Epithelial cell of proximal tubule (primary cell): Measurements from ENCODE around the gene ZNF439. TPM values are rescaled to one million over a fixed set of nuclear protein-coding genes. Genes with fewer than 3 reads are reported as not detected.
A peak's percentile ranks its signal among the peaks of the same experiment; 100 is the strongest.

Source experiments
- DNase-seq: peaks from one replicate; pipeline ENCODE4 v3.0.0-alpha.2; 2011; ENCODE audit warnings: low read depth
- H3K4me3 ChIP-seq: 2 replicates; pipeline ENCODE4 v1.5.1; 2011; ENCODE audit warnings: low read depth, mild to moderate bottlenecking, low read length
- CTCF ChIP-seq: conservative IDR thresholded peaks from 2 replicates; pipeline ENCODE4 v1.5.1; 2012; ENCODE audit warnings: low read depth, mild to moderate bottlenecking, low read length
- total RNA-seq: library from RNA; depleted of rRNA; stranded (reverse); fragments of >200 nt; gene quantifications from 2 replicates; pipeline ENCODE4 v1.2.3, GENCODE V29; 2015

The ZNF439 gene
- 2.4 and 3.1 TPM in 2 replicates for total RNA-seq

GRCh38 chr19:11848594-11849469, at the start of gene ZNF439:
Gene ZNF439 (plus strand): TSS chr19:11848726. CDS start chr19:11848868, 142 bp downstream.
- TF ChIP-seq CTCF = no peak
- H3K4me3 ChIP-seq = peak within 1 kb of the TSS; percentile 66
- peak; percentile 9 for DNase-seq

- no peak overlapping the region for H3K4me3 ChIP-seq
- no peak for DNase-seq
- TF ChIP-seq CTCF = no peak
Observed at GRCh38 chr19:11806354-11807098, 42.0 kb upstream of the ZNF439 start.

GRCh38 chr19:11807099-11807380, 41.5 kb upstream of the ZNF439 start:
- no peak for TF ChIP-seq CTCF
- H3K4me3 ChIP-seq = no peak overlapping the region
- DNase-seq = no peak

GRCh38 chr19:11813703-11814028, 34.9 kb upstream of the ZNF439 start:
- no peak for TF ChIP-seq CTCF
- peak overlapping the region; percentile 93 for H3K4me3 ChIP-seq

GRCh38 chr19:11814029-11814699, 34.4 kb upstream of the ZNF439 start, which contains the start of gene ZNF440:
Gene ZNF440 (plus strand): TSS chr19:11814273. CDS start chr19:11814448, 175 bp downstream.
- no peak for TF ChIP-seq CTCF
- DNase-seq = no peak

More at GRCh38 chr19:11813703-11814028, 34.9 kb upstream of the ZNF439 start:
- DNase-seq = no peak

GRCh38 chr19:11814700-11815035, 33.9 kb upstream of the ZNF439 start:
- DNase-seq = no peak
- TF ChIP-seq CTCF = no peak
- peak overlapping the region; percentile 93 for H3K4me3 ChIP-seq

More at GRCh38 chr19:11814029-11814699, 34.4 kb upstream of the ZNF439 start, which contains the start of gene ZNF440:
- peak within 1 kb of the TSS; percentile 93 for H3K4me3 ChIP-seq
